GM18867 (cell line): ENCODE data around the gene SGIP1.
"Not testable (repeated sequence)": the region's sequence is repeated elsewhere in the genome, so short reads cannot be mapped to it uniquely, and the experiment has no call there.

Source experiments
- ATAC-seq: cut with Tn5 transposase; IDR thresholded peaks from one replicate; pipeline ENCODE4 v1.9.1; 2021; ENCODE audit warnings: mild to moderate bottlenecking, moderate library complexity; ENCODE audit not compliant: unreplicated experiment

Gene SGIP1

GRCh38 chr1:66552287-66552686 is 18.3 kb downstream of the SGIP1 start:
- no peak for ATAC-seq

- ATAC-seq: no peak
Observed at GRCh38 chr1:66552829-66553228, 18.9 kb downstream of the SGIP1 start.

- ATAC-seq: no peak
Observed at GRCh38 chr1:66553846-66554245, 19.9 kb downstream of the SGIP1 start.

GRCh38 chr1:66556161-66556611 is 22.2 kb downstream of the SGIP1 start:
- no peak for ATAC-seq

GRCh38 chr1:66557157-66557556 is 23.2 kb downstream of the SGIP1 start:
- no peak for ATAC-seq

- no peak for ATAC-seq
Observed at GRCh38 chr1:66559517-66559916, 25.6 kb downstream of the SGIP1 start.

- ATAC-seq: no peak
Observed at GRCh38 chr1:66562561-66562960, 28.6 kb downstream of the SGIP1 start.

- ATAC-seq: no peak
Observed at GRCh38 chr1:66563094-66563800, 29.3 kb downstream of the SGIP1 start.

- no peak for ATAC-seq
Observed at GRCh38 chr1:66563941-66564630, 30.1 kb downstream of the SGIP1 start.

- no peak for ATAC-seq
Observed at GRCh38 chr1:66570196-66570595, 36.2 kb downstream of the SGIP1 start.

GRCh38 chr1:66571789-66572188 is 37.8 kb downstream of the SGIP1 start:
- ATAC-seq: no peak

GRCh38 chr1:66575739-66576138 is 41.8 kb downstream of the SGIP1 start:
- no peak for ATAC-seq

GRCh38 chr1:66576645-66577044 is 42.7 kb downstream of the SGIP1 start:
- no peak for ATAC-seq

- no peak for ATAC-seq
Observed at GRCh38 chr1:66578841-66579240, 44.9 kb downstream of the SGIP1 start.

- ATAC-seq: no peak
Observed at GRCh38 chr1:66580081-66580480, 46.1 kb downstream of the SGIP1 start.

GRCh38 chr1:66583021-66583420 is 49.1 kb downstream of the SGIP1 start:
- no peak for ATAC-seq

GRCh38 chr1:66585002-66585401 is 51.0 kb downstream of the SGIP1 start:
- no peak for ATAC-seq

GRCh38 chr1:66589326-66589725 is 55.4 kb downstream of the SGIP1 start:
- ATAC-seq: no peak

GRCh38 chr1:66592106-66592507 is 58.2 kb downstream of the SGIP1 start:
- not testable (repeated sequence) for ATAC-seq

GRCh38 chr1:66596191-66596590 is 62.2 kb downstream of the SGIP1 start:
- no peak for ATAC-seq

GRCh38 chr1:66597500-66597899 is 63.5 kb downstream of the SGIP1 start:
- no peak for ATAC-seq

GRCh38 chr1:66598670-66599069 is 64.7 kb downstream of the SGIP1 start:
- no peak for ATAC-seq
